ENCODE results near the gene MTMR4.

The MTMR4 gene

DNA sequence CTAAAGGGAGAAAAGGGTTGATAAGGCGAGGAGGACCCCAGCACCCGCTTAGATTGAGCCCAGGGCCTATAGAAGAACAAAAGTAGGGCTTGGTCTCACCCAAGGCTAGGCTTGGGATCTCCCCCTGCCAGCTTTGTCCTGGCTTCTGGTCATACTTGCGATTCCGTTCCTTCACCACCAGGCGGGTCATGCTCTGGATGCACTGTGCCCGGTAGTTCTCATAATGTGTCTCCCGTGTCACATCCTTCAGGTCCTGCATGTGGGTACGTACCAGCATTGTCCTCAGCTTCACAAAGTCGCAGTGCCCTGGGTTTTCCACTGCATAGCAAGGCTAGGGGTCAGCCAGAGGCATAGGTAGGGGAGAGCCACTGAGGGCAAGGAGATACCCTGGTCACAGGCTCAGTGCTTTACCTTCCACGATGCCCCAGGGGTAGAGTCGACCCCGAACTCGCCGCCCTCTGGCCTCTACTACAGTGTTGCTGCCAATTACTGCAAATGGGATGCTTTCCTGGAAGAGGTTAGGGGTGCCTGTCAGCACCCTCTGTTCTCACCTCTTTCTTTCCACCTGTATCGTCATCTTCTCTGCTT is 6.5 kb upstream of the MTMR4 start:
- Histone ChIP-seq H3K4me3 (ENCODE audit: low read depth, low read length) (no peak overlapping the region), H3K9ac (ENCODE audit: low read depth, low read length) (no peak overlapping the region)

DNA sequence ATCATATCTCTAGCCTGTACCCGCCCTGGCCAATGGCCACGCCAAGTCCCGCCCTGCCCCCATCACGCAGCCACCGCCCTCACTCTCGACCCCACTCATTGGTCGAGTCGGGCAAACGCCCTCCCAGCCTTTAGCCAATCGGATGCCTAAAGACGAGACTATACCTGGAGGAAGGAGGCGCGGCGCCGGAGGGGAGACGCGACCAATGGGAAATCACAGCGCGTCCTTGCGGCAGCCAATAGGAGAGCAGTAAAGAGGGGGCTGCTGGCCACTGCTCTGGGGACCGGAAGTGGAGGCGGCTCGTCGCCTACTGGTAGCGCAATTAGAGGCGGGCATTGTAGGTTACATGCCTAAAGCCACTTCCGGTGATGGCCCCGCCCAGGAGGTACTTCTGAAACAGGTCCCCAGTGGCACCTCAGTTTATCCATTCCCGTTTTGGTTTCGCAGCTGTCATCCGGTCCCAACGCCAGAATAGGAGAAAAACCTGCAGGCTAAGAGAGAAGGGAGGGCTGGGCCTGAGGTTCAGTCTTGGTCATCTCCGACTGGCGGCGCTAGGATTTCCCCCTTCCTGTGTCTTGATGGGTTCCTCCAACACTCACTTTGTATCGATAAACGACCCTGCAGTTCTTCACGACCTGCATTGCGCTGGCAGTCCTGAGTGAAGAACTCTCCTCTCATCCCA is 3.6 kb upstream of the MTMR4 start:
- peak overlapping the region; percentile 81 for H3K9ac ChIP-seq (ENCODE audit: low read depth, low read length)
- H3K9me3 ChIP-seq (ENCODE audit: control insufficient read depth, insufficient read depth, low read length): no peaks in the 10 kb centered on the region
- no peaks in the 10 kb centered on the region for H3K27me3 ChIP-seq (ENCODE audit: control insufficient read depth, insufficient read depth, low read length)
- no peaks in the 10 kb centered on the region for H3K36me3 ChIP-seq (ENCODE audit: control insufficient read depth, insufficient read depth, low read length)
- peaks cover 19% of the 10 kb centered on the region for H3K4me1 ChIP-seq (ENCODE audit: control insufficient read depth, insufficient read depth, low read length)
- H3K4me3 ChIP-seq (ENCODE audit: low read depth, low read length): peak overlapping the region; percentile 100

More for the DNA sequence above, 6.5 kb upstream of the MTMR4 start:
- H3K9me3 ChIP-seq (ENCODE audit: control insufficient read depth, insufficient read depth, low read length): no peaks in the 10 kb centered on the region
- no peaks in the 10 kb centered on the region for H3K36me3 ChIP-seq (ENCODE audit: control insufficient read depth, insufficient read depth, low read length)
- H3K4me1 ChIP-seq (ENCODE audit: control insufficient read depth, insufficient read depth, low read length): peaks cover 12% of the 10 kb centered on the region
- H3K27me3 ChIP-seq (ENCODE audit: control insufficient read depth, insufficient read depth, low read length): no peaks in the 10 kb centered on the region

DNA sequence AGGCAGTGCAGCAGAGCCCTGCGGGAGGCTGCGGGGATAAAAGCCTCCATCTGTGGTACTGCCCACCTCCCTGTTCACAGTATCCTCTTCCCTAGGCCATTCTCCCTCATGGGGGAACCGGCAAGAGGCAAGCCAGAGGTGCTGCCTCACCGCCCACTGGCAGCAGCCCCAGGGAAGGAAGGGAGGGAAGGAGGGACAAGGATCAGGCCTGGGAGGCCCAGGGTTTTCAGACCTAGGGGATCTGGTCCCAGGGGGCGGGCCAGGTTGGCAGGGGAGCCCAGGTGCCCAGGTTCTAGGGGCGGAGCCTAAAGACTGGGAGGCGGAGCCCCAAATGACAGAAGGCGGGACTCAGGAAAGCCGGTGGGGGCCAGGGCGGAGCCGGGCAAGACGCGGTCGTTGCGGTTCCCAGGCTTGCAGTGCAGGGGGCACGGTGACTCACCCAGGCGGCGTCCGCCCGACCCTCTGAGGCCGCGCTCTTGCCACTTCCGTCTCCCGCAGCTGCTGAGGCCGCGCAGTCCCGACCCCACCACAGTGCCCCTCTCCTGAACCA is 3.0 kb upstream of the MTMR4 start:
- H3K27me3 ChIP-seq (ENCODE audit: control insufficient read depth, insufficient read depth, low read length): no peaks in the 10 kb centered on the region
- peak overlapping the region; percentile 93 for H3K4me3 ChIP-seq (ENCODE audit: low read depth, low read length)
- H3K36me3 ChIP-seq (ENCODE audit: control insufficient read depth, insufficient read depth, low read length): peaks cover 2% of the 10 kb centered on the region
- peak overlapping the region; percentile 81 for H3K9ac ChIP-seq (ENCODE audit: low read depth, low read length)
- H3K9me3 ChIP-seq (ENCODE audit: control insufficient read depth, insufficient read depth, low read length): no peaks in the 10 kb centered on the region
- H3K4me1 ChIP-seq (ENCODE audit: control insufficient read depth, insufficient read depth, low read length): peaks cover 19% of the 10 kb centered on the region

DNA sequence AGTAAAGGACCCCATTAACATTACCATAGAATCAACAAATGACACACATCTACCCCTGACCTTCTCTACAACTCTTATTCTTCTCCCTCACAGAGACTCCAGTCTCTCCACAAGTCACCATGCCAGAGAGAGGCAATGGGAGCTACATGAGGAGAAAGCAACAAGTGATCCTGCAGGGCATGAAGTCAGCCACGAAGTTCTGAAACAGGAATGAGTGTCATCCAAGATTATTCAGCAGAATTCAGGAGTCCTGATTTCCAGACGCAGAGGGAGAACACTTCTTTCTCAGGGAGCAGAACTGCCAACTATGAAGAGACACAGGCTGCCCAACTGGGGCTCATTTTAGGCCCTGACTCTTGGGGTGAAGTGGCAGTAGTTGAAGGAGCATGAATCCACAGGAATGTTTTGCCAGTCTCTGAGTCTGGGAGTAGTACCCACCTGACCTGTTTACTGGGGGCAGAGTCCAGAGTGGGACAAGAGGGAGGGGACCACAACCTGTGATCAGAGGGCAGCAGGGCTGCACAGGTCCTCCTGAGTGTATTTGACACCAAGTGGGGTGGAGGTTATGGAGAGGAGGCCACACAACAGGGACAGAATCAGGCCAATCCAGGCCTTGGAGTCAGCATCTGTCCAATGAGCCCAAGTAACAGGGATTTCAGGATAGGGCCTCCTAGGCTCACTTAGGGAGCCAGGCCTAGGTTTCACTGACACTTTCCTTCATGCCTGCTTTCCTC is 2.4 kb upstream of the MTMR4 start:
- Histone ChIP-seq H3K27me3 (ENCODE audit: control insufficient read depth, insufficient read depth, low read length) (no peaks in the 10 kb centered on the region), H3K9me3 (ENCODE audit: control insufficient read depth, insufficient read depth, low read length) (no peaks in the 10 kb centered on the region), H3K4me1 (ENCODE audit: control insufficient read depth, insufficient read depth, low read length) (peaks cover 19% of the 10 kb centered on the region), H3K9ac (ENCODE audit: low read depth, low read length) (peak overlapping the region; percentile 81), H3K36me3 (ENCODE audit: control insufficient read depth, insufficient read depth, low read length) (peaks cover 6% of the 10 kb centered on the region), H3K4me3 (ENCODE audit: low read depth, low read length) (peak overlapping the region; percentile 93)

DNA sequence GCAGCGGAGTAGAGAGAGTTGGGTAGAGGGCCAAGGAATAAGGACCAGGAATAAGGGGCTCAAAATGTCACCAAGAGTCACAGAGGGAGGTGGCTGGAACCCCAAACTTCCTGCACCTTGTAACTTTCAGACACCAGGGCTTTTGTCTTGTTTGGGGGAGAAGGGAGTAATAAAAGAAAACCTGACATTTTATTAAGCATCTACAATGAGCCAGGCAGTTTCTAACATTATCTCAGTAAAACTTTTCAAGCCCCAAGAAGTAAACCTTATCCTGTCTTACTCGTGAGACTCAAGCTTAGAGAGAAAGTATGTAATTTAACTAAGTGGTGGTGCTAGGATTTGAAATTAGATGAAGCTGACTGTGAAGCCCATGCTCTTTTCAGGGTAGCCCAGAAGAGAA is 848 bp upstream of the MTMR4 start:
- H3K4me1 ChIP-seq (ENCODE audit: control insufficient read depth, insufficient read depth, low read length): peaks cover 17% of the 10 kb centered on the region
- H3K4me3 ChIP-seq (ENCODE audit: low read depth, low read length): peak overlapping the region; percentile 82
- H3K9ac ChIP-seq (ENCODE audit: low read depth, low read length): no peak overlapping the region

DNA sequence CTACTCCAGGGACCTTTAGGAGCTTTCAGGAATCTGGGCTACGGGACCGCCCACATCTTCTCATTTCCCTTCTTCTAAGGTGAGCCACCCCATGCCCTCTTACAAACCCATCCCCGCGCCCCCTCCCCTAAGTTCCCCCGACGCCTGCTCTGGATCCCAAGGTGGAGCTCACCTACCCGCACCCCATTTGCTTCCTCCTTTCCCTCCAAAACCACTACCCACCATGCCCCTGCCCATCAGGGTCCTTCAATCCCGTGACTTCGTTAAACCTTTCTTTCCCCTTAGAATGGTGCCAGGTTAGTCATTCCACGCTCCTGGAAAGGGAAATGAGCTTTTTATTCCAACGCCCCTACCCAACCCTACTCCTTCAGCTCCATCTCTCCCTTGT is 326 bp upstream of the MTMR4 start:
- Histone ChIP-seq H3K36me3 (ENCODE audit: control insufficient read depth, insufficient read depth, low read length) (peaks cover 24% of the 10 kb centered on the region), H3K27me3 (ENCODE audit: control insufficient read depth, insufficient read depth, low read length) (no peaks in the 10 kb centered on the region), H3K9me3 (ENCODE audit: control insufficient read depth, insufficient read depth, low read length) (no peaks in the 10 kb centered on the region), H3K4me3 (ENCODE audit: low read depth, low read length) (peak overlapping the region; percentile 82), H3K9ac (ENCODE audit: low read depth, low read length) (peak overlapping the region; percentile 60), H3K4me1 (ENCODE audit: control insufficient read depth, insufficient read depth, low read length) (peaks cover 17% of the 10 kb centered on the region)

More for the DNA sequence above, 848 bp upstream of the MTMR4 start:
- H3K27me3 ChIP-seq (ENCODE audit: control insufficient read depth, insufficient read depth, low read length): no peaks in the 10 kb centered on the region
- H3K9me3 ChIP-seq (ENCODE audit: control insufficient read depth, insufficient read depth, low read length): no peaks in the 10 kb centered on the region
- peaks cover 19% of the 10 kb centered on the region for H3K36me3 ChIP-seq (ENCODE audit: control insufficient read depth, insufficient read depth, low read length)

DNA sequence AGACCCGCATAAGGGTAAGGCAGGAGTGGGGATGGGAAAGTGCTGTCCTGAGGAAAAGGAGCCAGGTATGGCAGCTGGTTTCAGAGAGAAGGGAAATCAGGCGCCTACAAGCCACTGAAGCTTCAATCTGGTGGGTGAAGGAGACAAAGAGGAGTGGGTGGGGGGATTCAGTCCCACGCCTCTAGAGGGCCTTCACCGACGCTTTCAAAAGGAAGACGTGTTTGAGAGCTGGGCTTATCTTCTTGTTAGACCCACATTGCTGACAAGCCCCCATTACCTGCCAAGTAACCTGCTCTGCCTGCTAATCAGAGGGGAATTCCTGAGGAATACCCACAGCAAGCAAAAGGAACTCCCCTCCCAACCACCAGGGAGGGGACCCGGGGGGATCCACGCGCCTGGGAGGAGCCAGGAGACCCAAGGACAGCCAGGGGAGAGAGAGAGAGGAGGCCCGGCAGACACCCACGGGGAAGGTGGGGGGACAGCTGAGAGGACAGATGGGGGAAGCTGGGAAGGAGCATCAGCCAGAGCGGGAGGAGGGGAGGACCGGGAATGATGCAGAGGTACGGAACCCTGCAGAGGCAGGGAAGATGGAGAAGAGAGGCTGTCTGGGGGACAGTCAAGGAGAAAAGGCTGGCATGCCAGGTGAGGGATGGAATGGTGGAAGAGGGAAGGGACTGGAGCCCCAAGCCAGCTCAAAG is 1.0 kb downstream of the MTMR4 start:
- Histone ChIP-seq H3K4me1 (ENCODE audit: control insufficient read depth, insufficient read depth, low read length) (peaks cover 15% of the 10 kb centered on the region), H3K36me3 (ENCODE audit: control insufficient read depth, insufficient read depth, low read length) (peaks cover 29% of the 10 kb centered on the region), H3K27me3 (ENCODE audit: control insufficient read depth, insufficient read depth, low read length) (no peaks in the 10 kb centered on the region), H3K9ac (ENCODE audit: low read depth, low read length) (peak overlapping the region; percentile 29), H3K4me3 (ENCODE audit: low read depth, low read length) (peak overlapping the region; percentile 82), H3K9me3 (ENCODE audit: control insufficient read depth, insufficient read depth, low read length) (no peaks in the 10 kb centered on the region)

DNA sequence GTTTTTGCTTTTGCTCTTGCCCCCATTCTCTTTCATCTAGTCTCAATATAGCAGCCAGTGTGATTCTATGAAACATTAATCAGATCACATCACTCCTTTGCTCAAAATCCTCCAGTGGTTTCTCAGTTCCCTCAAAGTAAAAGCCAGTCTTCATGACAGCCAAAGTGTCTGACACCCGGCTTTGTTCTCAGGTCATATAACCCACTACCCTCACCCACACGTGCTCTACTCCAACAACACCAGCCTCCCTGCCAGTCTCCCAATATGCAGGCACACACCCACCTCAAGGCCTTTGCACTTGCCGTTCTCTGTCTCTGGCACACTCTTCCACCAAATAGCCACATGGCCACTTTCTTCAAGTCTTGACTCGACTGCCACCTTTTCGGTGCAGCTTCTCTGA is 4.4 kb downstream of the MTMR4 start:
- Histone ChIP-seq H3K27me3 (ENCODE audit: control insufficient read depth, insufficient read depth, low read length) (no peaks in the 10 kb centered on the region), H3K4me3 (ENCODE audit: low read depth, low read length) (no peak overlapping the region), H3K4me1 (ENCODE audit: control insufficient read depth, insufficient read depth, low read length) (peaks cover 5% of the 10 kb centered on the region), H3K9ac (ENCODE audit: low read depth, low read length) (no peak overlapping the region), H3K9me3 (ENCODE audit: control insufficient read depth, insufficient read depth, low read length) (no peaks in the 10 kb centered on the region), H3K36me3 (ENCODE audit: control insufficient read depth, insufficient read depth, low read length) (peaks cover 55% of the 10 kb centered on the region)

DNA sequence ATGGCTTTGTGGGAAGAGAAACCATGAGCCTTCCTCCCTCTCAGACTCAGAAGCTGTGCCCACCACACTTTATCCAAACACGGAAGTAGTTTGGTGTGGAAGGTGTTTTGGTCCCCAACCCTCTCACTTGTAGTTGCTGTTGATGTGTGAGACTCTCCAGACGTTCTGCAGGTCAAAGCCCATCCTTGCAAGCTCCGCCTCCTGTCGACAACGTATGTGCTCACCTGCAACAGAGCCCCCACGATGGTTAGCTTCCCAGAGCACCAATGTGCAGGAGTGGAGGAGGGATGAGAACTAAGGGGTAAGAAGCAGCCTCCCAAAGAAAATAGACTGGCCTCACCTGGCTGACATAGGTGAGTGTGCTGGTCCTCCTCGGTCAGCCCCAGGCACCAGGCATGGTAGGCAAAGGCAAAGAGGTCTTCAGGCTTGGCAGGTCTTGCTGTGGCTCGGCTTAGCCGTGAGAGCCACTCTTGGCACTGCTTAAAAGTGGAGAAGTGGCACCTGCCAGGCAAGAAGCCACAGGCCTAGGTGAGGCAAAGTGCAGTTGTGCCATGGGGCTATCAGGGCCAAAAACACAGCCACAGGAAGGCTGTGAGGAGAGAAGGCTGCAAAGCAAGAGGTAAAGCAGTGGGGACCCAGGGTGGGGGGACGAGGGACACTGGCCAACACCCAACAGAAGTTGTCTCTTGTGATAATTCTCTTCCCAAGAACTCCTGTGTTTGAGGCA is 5.9 kb downstream of the MTMR4 start:
- H3K9ac ChIP-seq (ENCODE audit: low read depth, low read length): no peak overlapping the region
- H3K4me3 ChIP-seq (ENCODE audit: low read depth, low read length): no peak overlapping the region
- H3K4me1 ChIP-seq (ENCODE audit: control insufficient read depth, insufficient read depth, low read length): peaks cover 3% of the 10 kb centered on the region
- no peaks in the 10 kb centered on the region for H3K9me3 ChIP-seq (ENCODE audit: control insufficient read depth, insufficient read depth, low read length)
- H3K36me3 ChIP-seq (ENCODE audit: control insufficient read depth, insufficient read depth, low read length): peaks cover 69% of the 10 kb centered on the region
- no peaks in the 10 kb centered on the region for H3K27me3 ChIP-seq (ENCODE audit: control insufficient read depth, insufficient read depth, low read length)

DNA sequence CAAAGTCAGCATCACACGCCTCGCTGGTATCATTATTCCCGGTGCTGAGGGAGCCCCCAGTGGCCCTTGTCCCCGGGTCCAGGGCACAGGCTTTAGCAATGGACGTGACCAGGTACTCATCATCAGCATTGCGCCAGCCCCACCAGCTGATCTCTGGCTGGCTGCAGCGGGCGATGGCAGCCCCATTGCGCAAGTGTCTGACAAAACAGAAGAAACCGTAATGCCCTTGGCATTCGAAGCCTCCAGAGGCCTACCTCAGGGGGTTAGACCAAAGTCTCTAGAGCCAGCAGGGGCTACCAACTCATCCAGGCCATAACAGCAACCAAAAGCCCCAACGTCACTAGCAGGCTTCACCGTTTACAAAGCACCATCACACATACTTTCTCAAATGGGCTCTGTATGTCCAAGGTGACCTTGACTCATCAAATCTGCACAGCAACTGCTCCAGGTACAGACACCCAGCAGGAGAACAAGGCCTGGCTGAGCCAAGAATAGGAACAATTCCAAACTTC is 7.3 kb downstream of the MTMR4 start:
- no peaks in the 10 kb centered on the region for H3K27me3 ChIP-seq (ENCODE audit: control insufficient read depth, insufficient read depth, low read length)
- no peaks in the 10 kb centered on the region for H3K4me1 ChIP-seq (ENCODE audit: control insufficient read depth, insufficient read depth, low read length)
- no peak overlapping the region for H3K9ac ChIP-seq (ENCODE audit: low read depth, low read length)
- no peaks in the 10 kb centered on the region for H3K9me3 ChIP-seq (ENCODE audit: control insufficient read depth, insufficient read depth, low read length)
- peaks cover 68% of the 10 kb centered on the region for H3K36me3 ChIP-seq (ENCODE audit: control insufficient read depth, insufficient read depth, low read length)
- H3K4me3 ChIP-seq (ENCODE audit: low read depth, low read length): no peak overlapping the region
